WTC11 (cell line): ENCODE measurements around the gene CENPVL2. TPM values are rescaled to one million over a fixed set of nuclear protein-coding genes. Genes with fewer than 3 reads are reported as not detected.
"Not testable (repeated sequence)": the region's sequence is repeated elsewhere in the genome, so short reads cannot be mapped to it uniquely, and the experiment has no call there.

Source experiments
- ATAC-seq: fragments of 200-7000 bp; cut with Tn5 transposase; 2 replicates; pipeline ENCODE4 v1.10.0; 2021; ENCODE audit warnings: mild to moderate bottlenecking, moderate library complexity
- CTCF ChIA-PET: fragments of 300-600 bp; sonication (Branson Sonifier 250); formaldehyde crosslinking; loops from one replicate; lab custom pipeline; 2021; ENCODE audit warnings: antibody characterized with exemption; lab: Charles Lee
- POLR2A ChIA-PET: fragments of 350-600 bp; sonication (Branson Sonifier 250); formaldehyde crosslinking; loops from one replicate; lab custom pipeline; 2021; ENCODE audit warnings: antibody characterized with exemption; lab: Charles Lee
- DNase-seq: peaks from one replicate; pipeline ENCODE4 v3.0.0; 2021; ENCODE audit warnings: low spot score
- H3K27ac Mint-ChIP-seq: 2 replicates; pipeline ENCODE4 v1.8.0; 2021; ENCODE audit warnings: mixed read lengths
- H3K27me3 Mint-ChIP-seq: 2 replicates; pipeline ENCODE4 v1.8.0; 2021; ENCODE audit warnings: low read depth, mild to moderate bottlenecking, moderate library complexity, mixed read lengths
- H3K36me3 Mint-ChIP-seq: 2 replicates; pipeline ENCODE4 v1.8.0; 2021; ENCODE audit warnings: mixed read lengths
- H3K4me1 Mint-ChIP-seq: 2 replicates; pipeline ENCODE4 v1.8.0; 2022; ENCODE audit warnings: mixed read lengths
- H3K4me3 Mint-ChIP-seq: 2 replicates; pipeline ENCODE4 v1.8.0; 2021; ENCODE audit warnings: mild to moderate bottlenecking, moderate library complexity, mixed read lengths
- H3K9me3 Mint-ChIP-seq: 2 replicates; pipeline ENCODE4 v1.8.0; 2021; ENCODE audit warnings: mixed read lengths
- CREB1 ChIP-seq: sonication (generic); formaldehyde crosslinking; IDR thresholded peaks from 2 replicates; pipeline ENCODE4 v1.8.0; 2023; ENCODE audit warnings: mild to moderate bottlenecking, missing genetic modification reagents
- EMX1 ChIP-seq: fragments of 250-450 bp; sonication (Bioruptor Pico); IDR thresholded peaks from 2 replicates; pipeline ENCODE4 v1.8.0; 2021; ENCODE audit warnings: mild to moderate bottlenecking
- IRF2 ChIP-seq: sonication (generic); formaldehyde crosslinking; IDR thresholded peaks from 2 replicates; pipeline ENCODE4 v1.8.0; 2022; ENCODE audit warnings: low read depth, missing genetic modification reagents, borderline replicate concordance
- NFATC4 ChIP-seq: fragments of 250-450 bp; sonication (Bioruptor Pico); IDR thresholded peaks from 2 replicates; pipeline ENCODE4 v1.9.0; 2021; ENCODE audit warnings: mild to moderate bottlenecking
- NFYB ChIP-seq: sonication (generic); formaldehyde crosslinking; conservative IDR thresholded peaks from 2 replicates; pipeline ENCODE4 v1.8.0; 2022; ENCODE audit warnings: low read depth, missing genetic modification reagents
- NR3C1 ChIP-seq: sonication (generic); formaldehyde crosslinking; conservative IDR thresholded peaks from 2 replicates; pipeline ENCODE4 v1.8.1; 2023; ENCODE audit warnings: low read depth, mild to moderate bottlenecking, missing genetic modification reagents
- ZNF263 ChIP-seq: sonication (generic); formaldehyde crosslinking; IDR thresholded peaks from 2 replicates; pipeline ENCODE4 v1.8.1; 2022; ENCODE audit warnings: low read depth, mild to moderate bottlenecking, moderate library complexity, missing genetic modification reagents
- ZNF317 ChIP-seq: sonication (generic); formaldehyde crosslinking; IDR thresholded peaks from 2 replicates; pipeline ENCODE4 v1.8.1; 2023; ENCODE audit warnings: low read depth, mild to moderate bottlenecking, moderate library complexity, missing genetic modification reagents, borderline replicate concordance
- ZNF416 ChIP-seq: fragments of 250-450 bp; sonication (Bioruptor Pico); IDR thresholded peaks from 2 replicates; pipeline ENCODE4 v1.9.0; 2021; ENCODE audit warnings: mild to moderate bottlenecking, inconsistent platforms
- ZNF512 ChIP-seq: sonication (generic); formaldehyde crosslinking; IDR thresholded peaks from 2 replicates; pipeline ENCODE4 v1.8.1; 2022; ENCODE audit warnings: missing genetic modification reagents, borderline replicate concordance
- total RNA-seq: library from RNA; stranded (reverse); gene quantifications from 3 replicates; pipeline ENCODE4 v1.2.3, GENCODE V29; 2021
- TF ChIP-seq, protein P1 (sequence below): sonication (generic); formaldehyde crosslinking; IDR thresholded peaks from 2 replicates; pipeline ENCODE4 v1.8.1; 2023; ENCODE audit warnings: mild to moderate bottlenecking, missing genetic modification reagents, borderline replicate concordance
- TF ChIP-seq, protein P2 (sequence below): fragments of 250-450 bp; sonication (Bioruptor Pico); conservative IDR thresholded peaks from 2 replicates; pipeline ENCODE4 v1.9.0; 2021; ENCODE audit warnings: mild to moderate bottlenecking
- TF ChIP-seq, protein P3 (sequence below): fragments of 250-450 bp; sonication (Bioruptor Pico); IDR thresholded peaks from 2 replicates; pipeline ENCODE4 v1.9.0; 2021; ENCODE audit warnings: moderate library complexity, mild to moderate bottlenecking, inconsistent platforms, borderline replicate concordance
- TF ChIP-seq, protein P4 (sequence below): sonication (generic); formaldehyde crosslinking; IDR thresholded peaks from 2 replicates; pipeline ENCODE4 v1.8.1; 2023; ENCODE audit warnings: mild to moderate bottlenecking, missing genetic modification reagents, moderate library complexity

Gene CENPVL2
- total RNA-seq, 1 experiment from 2014 or later: 3.5 TPM

DNA sequence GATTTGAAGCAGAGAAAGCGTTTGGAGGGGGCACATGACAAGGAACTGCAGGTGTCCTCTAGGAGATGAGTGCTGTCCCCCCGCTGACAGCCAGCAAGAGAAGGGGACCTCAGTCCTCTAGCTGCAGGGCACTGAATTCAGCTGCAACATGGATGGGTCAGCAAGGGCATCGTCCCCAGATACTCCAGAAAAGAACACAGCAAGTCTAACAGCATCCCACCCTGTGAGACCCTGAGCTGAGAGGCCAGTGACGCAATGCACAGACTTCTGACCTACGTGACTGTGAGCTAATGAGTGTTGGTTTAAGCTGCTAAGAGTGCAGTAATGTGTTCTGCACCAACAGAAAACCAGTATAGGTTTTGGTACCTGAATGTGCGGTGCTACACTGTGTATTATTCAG, 11.6 kb upstream of the CENPVL2 start:
- H3K4me1 Mint-ChIP-seq: 0 out of 2 replicates have a peak, but pooled peaks cover 3% of the 10 kb centered on the region
- no peak for DNase-seq

GRCh38 chrX:51681808-51682719, 567 bp downstream of the CENPVL2 start:
- POLR2A ChIA-PET, H3K36me3 Mint-ChIP-seq, H3K27me3 Mint-ChIP-seq, H3K9me3 Mint-ChIP-seq, CTCF ChIA-PET, H3K27ac Mint-ChIP-seq, H3K4me3 Mint-ChIP-seq, H3K4me1 Mint-ChIP-seq, DNase-seq: not testable (repeated sequence)
- peak; percentile 51 for ATAC-seq

More for the DNA sequence above, 11.6 kb upstream of the CENPVL2 start:
- Mint-ChIP-seq H3K27me3 (peaks cover 4% of the 10 kb centered on the region; the same call in 1 of the 2 replicates), H3K9me3 (no peaks in the 10 kb centered on the region), H3K4me3 (no peak overlapping the region), H3K36me3 (no peaks in the 10 kb centered on the region), H3K27ac (no peak overlapping the region)
- TF ChIP-seq, protein P1, sequence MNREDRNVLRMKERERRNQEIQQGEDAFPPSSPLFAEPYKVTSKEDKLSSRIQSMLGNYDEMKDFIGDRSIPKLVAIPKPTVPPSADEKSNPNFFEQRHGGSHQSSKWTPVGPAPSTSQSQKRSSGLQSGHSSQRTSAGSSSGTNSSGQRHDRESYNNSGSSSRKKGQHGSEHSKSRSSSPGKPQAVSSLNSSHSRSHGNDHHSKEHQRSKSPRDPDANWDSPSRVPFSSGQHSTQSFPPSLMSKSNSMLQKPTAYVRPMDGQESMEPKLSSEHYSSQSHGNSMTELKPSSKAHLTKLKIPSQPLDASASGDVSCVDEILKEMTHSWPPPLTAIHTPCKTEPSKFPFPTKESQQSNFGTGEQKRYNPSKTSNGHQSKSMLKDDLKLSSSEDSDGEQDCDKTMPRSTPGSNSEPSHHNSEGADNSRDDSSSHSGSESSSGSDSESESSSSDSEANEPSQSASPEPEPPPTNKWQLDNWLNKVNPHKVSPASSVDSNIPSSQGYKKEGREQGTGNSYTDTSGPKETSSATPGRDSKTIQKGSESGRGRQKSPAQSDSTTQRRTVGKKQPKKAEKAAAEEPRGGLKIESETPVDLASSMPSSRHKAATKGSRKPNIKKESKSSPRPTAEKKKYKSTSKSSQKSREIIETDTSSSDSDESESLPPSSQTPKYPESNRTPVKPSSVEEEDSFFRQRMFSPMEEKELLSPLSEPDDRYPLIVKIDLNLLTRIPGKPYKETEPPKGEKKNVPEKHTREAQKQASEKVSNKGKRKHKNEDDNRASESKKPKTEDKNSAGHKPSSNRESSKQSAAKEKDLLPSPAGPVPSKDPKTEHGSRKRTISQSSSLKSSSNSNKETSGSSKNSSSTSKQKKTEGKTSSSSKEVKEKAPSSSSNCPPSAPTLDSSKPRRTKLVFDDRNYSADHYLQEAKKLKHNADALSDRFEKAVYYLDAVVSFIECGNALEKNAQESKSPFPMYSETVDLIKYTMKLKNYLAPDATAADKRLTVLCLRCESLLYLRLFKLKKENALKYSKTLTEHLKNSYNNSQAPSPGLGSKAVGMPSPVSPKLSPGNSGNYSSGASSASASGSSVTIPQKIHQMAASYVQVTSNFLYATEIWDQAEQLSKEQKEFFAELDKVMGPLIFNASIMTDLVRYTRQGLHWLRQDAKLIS (CRISPR knock-in tag): no peak
- TF ChIP-seq, protein P2, sequence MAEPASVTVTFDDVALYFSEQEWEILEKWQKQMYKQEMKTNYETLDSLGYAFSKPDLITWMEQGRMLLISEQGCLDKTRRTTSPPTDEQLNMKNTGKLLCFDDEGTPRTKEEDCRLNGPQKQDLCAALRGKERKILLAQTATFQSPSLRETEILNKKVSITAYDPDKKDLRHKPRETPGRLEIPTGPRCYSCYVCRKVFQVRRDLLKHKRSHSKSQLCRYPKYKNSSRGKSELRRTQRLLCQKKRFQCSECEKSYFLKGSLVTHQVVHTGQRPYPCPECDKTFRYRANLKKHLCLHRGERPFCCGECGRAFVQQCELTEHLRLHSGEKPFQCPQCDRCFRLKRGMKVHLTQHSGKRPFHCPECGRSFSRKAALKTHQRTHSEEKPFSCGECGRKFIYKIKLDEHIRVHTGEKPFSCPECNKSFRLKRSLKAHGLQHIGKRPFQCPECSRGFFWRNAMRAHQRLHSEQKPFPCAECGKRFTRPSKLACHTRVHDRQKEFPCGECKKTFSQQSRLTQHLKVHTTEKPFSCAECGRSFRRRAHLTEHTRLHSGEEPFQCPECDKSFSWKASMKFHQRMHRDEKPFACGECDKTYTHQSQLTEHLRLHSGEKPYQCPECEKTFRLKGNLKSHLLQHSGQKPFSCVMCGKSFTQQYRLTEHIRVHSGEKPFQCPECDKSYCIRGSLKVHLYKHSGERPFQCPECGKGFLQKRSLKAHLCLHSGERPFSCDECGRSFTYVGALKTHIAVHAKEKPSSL (CRISPR knock-in tag): no peak
- TF ChIP-seq, protein P3, sequence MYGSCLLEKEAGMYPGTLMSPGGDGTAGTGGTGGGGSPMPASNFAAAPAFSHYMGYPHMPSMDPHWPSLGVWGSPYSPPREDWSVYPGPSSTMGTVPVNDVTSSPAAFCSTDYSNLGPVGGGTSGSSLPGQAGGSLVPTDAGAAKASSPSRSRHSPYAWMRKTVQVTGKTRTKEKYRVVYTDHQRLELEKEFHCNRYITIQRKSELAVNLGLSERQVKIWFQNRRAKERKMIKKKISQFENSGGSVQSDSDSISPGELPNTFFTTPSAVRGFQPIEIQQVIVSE (CRISPR knock-in tag): no peak
- no peak for TF ChIP-seq ZNF317 (CRISPR knock-in tag)
- POLR2A ChIA-PET: no interaction called here
- no peak for ATAC-seq
- CTCF ChIA-PET: interaction anchor here (0.7 kb wide), 1 partner anchor 43 kb away, joined by 5 read pairs; no protein-coding TSS in a partner anchor

DNA sequence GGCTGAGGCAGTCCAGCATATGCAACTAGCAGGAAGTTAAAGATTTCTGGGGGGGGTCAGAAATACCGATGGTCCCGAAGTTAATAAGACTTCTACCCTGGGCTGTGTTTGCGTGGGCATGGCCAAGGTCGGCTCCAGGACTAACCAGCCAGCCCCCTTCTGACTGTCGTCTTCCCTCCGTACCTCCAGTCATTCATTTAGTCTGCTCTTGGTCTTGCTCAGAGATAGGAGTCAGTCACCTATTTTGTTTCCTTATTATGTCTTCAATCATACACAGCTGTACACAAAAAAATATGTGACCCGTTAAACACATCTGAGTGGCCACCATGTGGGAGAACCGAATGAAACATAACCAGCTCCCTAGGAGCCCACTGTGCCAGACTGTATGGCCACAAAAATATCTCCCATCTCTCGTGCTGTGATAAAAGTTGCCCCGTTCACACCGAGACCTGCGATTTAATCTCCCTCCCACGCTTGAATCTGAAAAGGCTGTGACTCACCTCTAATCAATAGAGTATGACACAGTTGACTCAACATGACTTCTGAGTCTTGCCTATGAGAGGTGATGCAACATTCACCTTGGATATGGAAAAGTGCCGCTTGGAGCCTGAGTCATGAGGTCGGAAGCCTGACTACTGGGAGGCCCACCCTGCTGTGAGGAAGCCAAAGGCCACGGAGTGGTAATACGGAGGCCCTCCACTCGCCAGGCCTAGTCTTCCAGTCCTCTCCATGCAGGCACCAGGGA, 2.8 kb downstream of the CENPVL2 start:
- H3K4me1 Mint-ChIP-seq, H3K4me3 Mint-ChIP-seq, ATAC-seq, H3K27me3 Mint-ChIP-seq, CTCF ChIA-PET, H3K36me3 Mint-ChIP-seq, H3K9me3 Mint-ChIP-seq, DNase-seq, H3K27ac Mint-ChIP-seq, POLR2A ChIA-PET: not testable (repeated sequence)

DNA sequence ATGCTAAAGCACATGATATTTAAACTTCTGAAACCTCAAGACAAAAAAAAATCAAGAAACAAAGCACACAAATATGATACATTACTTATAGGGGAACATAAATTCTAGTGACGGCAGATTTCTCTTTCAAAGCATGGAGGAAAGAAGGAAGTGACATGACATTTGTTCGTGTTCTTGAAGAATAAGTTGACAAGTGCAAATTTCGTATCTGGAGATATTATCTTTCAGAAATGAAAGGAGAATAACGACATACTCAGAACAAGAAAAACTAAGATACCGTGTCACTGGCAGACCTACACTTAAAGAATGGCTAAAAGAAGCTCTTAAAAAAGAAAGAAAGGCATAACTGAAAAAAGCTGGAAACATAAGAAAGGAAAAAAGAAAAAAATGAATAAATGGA, 16.6 kb downstream of the CENPVL2 start:
- no peak overlapping the region for H3K4me3 Mint-ChIP-seq
- no peaks in the 10 kb centered on the region for H3K9me3 Mint-ChIP-seq
- POLR2A ChIA-PET: no interaction called here
- TF ChIP-seq EMX1 (CRISPR knock-in tag) (no peak), IRF2 (CRISPR knock-in tag) (no peak), NFYB (CRISPR knock-in tag) (no peak), NFATC4 (CRISPR knock-in tag) (no peak), CREB1 (no peak), ZNF416 (no peak), ZNF512 (CRISPR knock-in tag) (no peak), ZNF263 (CRISPR knock-in tag) (no peak), NR3C1 (CRISPR knock-in tag) (no peak)
- TF ChIP-seq, protein P4, sequence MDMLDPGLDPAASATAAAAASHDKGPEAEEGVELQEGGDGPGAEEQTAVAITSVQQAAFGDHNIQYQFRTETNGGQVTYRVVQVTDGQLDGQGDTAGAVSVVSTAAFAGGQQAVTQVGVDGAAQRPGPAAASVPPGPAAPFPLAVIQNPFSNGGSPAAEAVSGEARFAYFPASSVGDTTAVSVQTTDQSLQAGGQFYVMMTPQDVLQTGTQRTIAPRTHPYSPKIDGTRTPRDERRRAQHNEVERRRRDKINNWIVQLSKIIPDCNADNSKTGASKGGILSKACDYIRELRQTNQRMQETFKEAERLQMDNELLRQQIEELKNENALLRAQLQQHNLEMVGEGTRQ (CRISPR knock-in tag): no peak
- no peak for DNase-seq
- peaks cover 8% of the 10 kb centered on the region for H3K27me3 Mint-ChIP-seq
- CTCF ChIA-PET: no interaction called here
- ATAC-seq: no peak
- no peaks in the 10 kb centered on the region for H3K36me3 Mint-ChIP-seq
- no peak overlapping the region for H3K27ac Mint-ChIP-seq
- no peaks in the 10 kb centered on the region for H3K4me1 Mint-ChIP-seq
